ENCODE measurements around the gene ZNF487.
"Not testable (repeated sequence)": the region's sequence is repeated elsewhere in the genome, so short reads cannot be mapped to it uniquely, and the experiment has no call there.

Gene ZNF487

GRCh38 chr10:43424416-43424815 is 12.5 kb upstream of the ZNF487 start:
- H3K4me3 ChIP-seq (ENCODE audit: low read length), result no peak overlapping the region
- DNase-seq (ENCODE audit: low read depth), result no peak
- TF ChIP-seq CTCF (conservative IDR thresholded peaks at IDR 0.05; ENCODE audit: low read depth, low read length), result no peak

DNA sequence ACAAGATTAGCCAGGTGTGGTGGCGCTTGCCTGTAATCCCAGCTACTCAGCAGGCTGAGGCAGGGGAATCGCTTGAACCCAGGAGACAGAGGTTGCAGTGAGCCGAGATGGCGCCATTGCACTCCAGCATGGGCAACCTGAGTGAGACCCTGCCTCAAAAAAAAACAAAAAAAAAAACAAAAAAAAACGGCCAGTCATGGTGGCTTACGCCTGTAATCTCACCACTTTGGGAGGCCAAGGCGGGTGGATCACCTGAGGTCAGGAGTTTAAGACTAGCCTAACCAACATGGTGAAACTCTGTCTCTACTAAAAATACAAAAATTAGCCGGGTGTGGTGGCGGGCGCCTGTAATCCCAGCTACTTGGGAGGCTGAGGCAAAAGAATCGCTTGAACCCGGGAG is 10.4 kb upstream of the ZNF487 start:
- not testable (repeated sequence) for DNase-seq (ENCODE audit: low read depth); H3K4me3 ChIP-seq (ENCODE audit: low read length)

DNA sequence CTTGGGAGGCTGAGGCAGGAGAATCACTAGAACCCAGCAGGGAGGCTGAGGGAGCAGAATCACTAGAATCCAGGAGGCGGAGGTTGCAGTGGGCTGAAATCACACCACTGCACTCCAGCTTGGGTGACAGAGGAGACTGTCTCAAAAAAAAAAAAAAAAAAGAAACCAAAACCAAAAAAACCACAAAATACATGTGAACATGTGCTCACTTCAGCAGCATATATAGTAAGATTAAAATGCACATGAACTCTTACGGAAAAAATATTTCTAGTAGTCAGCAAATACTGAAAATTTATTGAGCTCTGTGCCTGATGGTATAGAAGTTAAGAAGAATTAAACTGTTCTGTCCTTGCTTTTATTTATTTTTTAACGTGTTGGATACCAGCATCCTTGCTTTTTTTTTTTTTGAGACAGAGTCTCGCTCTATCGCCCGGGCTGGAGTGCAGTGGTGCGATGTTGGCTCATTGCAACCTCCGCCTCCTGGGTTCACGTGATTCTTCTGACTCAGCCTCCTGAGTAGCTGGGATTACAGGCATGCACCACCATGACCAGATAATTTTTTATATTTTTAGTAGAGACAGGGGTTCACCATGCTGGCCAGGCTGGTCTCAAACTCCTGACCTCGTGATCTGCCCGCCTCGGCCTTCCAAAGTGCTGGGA is 9.6 kb upstream of the ZNF487 start:
- DNase-seq (ENCODE audit: low read depth), result no peak
- no peak overlapping the region for H3K4me3 ChIP-seq (ENCODE audit: low read length)
- no peak for TF ChIP-seq CTCF (conservative IDR thresholded peaks at IDR 0.05; ENCODE audit: low read depth, low read length)

- no peak for DNase-seq (ENCODE audit: low read depth)
- TF ChIP-seq CTCF (conservative IDR thresholded peaks at IDR 0.05; ENCODE audit: low read depth, low read length), result no peak
- H3K4me3 ChIP-seq (ENCODE audit: low read length), result no peak overlapping the region
Observed at GRCh38 chr10:43430926-43431663, 5.8 kb upstream of the ZNF487 start.

- TF ChIP-seq CTCF (conservative IDR thresholded peaks at IDR 0.05; ENCODE audit: low read depth, low read length), result no peak
- no peak for DNase-seq (ENCODE audit: low read depth)
- peak overlapping the region; percentile 81 for H3K4me3 ChIP-seq (ENCODE audit: low read length)
Observed at GRCh38 chr10:43437141-43437870, 395 bp downstream of the ZNF487 start.

GRCh38 chr10:43440463-43441134 is 3.7 kb downstream of the ZNF487 start:
- no peak overlapping the region for H3K4me3 ChIP-seq (ENCODE audit: low read length)
- no peak for TF ChIP-seq CTCF (conservative IDR thresholded peaks at IDR 0.05; ENCODE audit: low read depth, low read length)
- no peak for DNase-seq (ENCODE audit: low read depth)

DNA sequence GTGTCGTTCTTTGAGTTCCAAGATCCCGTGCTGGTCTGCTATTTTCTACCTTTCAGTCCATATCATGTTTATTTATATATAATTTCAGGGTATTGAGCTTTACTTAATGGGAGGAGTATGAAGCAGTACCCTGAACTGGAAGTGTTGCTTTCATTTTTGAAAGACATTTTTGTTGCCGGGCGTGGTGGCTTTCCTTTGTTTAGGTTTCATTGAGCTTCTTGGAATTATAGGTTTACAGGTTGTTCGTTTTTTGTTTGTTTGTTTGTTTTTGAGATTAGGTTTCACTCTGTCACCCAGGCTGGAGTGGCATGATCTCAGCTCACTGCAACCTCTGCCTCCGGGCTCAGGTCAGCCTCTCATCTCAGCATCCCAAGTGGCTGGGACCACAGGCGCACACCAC is 7.4 kb downstream of the ZNF487 start:
- no peak overlapping the region for H3K4me3 ChIP-seq (ENCODE audit: low read length)
- DNase-seq (ENCODE audit: low read depth), result no peak
- no peak for TF ChIP-seq CTCF (conservative IDR thresholded peaks at IDR 0.05; ENCODE audit: low read depth, low read length)

Data from retinal pigment epithelial cell (primary cell).